Left cardiac atrium (tissue), 4 donors: ENCODE measurements around the gene OXTR. TPM values are rescaled to one million over a fixed set of nuclear protein-coding genes. Genes with fewer than 3 reads are reported as not detected.
"Not testable (repeated sequence)": the region's sequence is repeated elsewhere in the genome, so short reads cannot be mapped to it uniquely, and the experiment has no call there.

ENCODE experiments used
- ATAC-seq, 2 donors: fragments of 200-7000 bp; cut with Tn5 transposase; one replicate each; pipeline ENCODE4 v1.9.1; 2020; ENCODE audit warnings: mild to moderate bottlenecking in 2 of 2, moderate library complexity in 2 of 2
- DNase-seq: peaks from one replicate; pipeline ENCODE4 v3.0.0-alpha.2; 2020
- intact Hi-C, 2 donors: fragments of 100-400 bp; cut with DNase I; formaldehyde crosslinking; loops; one replicate each; pipeline versions ENCODE4 v1.14.1 to v1.15.1; 2022 to 2023
- total RNA-seq, 2 donors: library from RNA; stranded (reverse); fragmentation: NEBNext Ultra II Directional; extraction: Animal tissue kit (Norgen Biotek cat#: 25700); gene quantifications; one replicate each; pipeline ENCODE4 v1.2.1, GENCODE V29; 2021
- donor health status: DM: no; HTN: yes; CAD: no.
- donor health status: DM: no; HTN: yes; CAD: no; lungs with severe emphysema.
- donor health status: DM: yes; HTN: yes; CAD: no.
- donor health status: Dilated cardiomyopathy.

Gene OXTR
- total RNA-seq, 2 donors from 2014 or later = 0.47 to 0.59 TPM

DNA sequence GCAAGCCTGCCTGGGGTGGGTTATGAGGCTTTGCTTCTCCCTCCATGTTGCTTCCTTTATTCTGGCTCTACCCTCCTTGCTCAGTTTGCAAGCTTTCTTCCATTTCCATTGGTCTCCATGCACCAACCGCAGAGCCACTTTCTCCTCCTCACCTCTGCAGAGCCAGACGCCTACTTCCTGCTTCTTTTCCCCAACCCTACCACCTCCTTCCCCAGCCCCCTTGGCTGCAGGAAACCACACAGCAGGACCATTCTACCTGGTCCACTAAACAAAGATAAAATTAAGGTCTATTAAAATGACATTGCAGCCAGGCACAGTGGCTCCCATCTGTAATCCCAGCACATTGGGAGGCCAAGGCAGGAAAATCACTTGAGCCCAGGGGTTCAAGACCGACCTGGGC is 45.8 kb downstream of the OXTR start:
- no peak for ATAC-seq
- DNase-seq = no peak
- intact Hi-C loops = no loop called here

DNA sequence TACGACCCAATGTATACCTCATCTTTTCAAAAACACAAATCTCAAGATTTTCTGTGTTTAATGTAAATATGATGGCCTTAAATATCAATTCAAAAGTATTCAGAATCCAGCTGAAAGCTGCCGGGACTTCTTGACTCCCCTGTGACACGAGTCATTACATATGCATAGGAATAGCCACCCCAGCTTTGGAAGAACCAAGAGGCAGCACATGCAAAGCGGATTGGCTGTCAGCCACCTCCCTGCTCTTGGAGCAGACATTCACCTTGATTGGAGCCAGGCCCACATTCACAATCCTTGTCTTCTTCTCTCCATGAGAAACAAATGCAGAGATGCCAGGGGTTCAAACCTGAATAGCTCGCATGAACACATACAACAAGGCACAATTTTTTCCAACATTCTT is 46.6 kb downstream of the OXTR start:
- DNase-seq = no peak
- ATAC-seq = no peak
- intact Hi-C loops = no loop called here

DNA sequence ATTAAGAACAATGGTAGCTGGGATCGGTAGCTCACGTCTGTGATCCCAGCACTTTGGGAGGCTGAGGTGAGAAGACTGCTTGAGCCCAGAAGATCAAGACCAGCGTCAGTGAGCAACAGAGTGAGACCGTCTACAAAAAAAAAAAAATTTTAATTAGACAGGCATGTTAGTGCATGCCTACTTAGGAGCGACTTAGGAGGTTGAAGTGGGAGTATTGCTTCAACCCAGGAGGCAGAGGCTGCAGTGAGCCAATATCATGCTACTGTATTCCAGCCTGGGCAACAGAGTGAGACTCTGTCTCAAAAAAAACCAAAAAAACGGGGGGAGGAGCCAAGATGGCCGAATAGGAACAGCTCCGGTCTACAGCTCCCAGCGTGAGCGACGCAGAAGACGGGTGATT is 53.7 kb downstream of the OXTR start:
- DNase-seq, ATAC-seq, intact Hi-C loops: not testable (repeated sequence)

DNA sequence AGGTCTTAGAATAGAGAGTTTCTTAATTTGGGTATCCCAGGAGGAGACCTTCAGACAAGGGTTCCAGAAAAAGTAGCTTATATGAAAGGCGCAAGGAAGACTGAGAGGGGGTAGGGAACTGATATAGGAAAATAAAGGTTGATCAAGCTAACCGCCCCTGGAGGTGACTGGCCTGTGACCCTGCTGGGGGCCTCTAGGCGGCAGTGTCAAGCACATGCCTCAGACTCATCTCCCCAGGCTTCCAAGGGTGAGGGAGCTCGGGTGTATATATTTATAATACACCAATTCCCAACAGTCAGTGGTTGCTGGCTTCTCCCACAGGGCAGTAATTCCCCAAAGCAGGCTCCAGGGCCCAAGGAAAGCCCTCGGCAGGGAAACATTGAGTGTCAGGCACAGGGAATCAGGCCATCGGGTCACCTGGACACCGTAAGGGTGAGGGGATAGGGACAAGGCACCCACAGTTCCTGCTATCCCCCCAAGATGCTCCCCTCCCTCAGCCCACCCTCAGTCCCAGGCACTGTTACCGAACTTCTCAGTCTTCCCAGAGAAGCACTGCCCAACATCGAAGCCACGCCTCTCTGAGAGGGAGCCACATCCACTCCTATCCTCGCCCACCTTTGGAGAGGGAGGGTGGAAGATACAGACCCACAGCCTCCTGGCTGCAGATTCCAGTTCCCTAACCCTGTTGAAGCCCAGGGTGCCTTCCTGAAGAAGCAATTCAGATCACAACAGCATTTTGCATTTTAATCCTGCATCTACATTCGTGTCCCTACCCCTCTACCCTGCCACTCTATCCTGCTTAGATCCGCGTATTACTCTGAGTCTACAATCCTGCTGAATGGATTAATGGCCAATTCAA is 55.3 kb downstream of the OXTR start:
- intact Hi-C loops = no loop called here
- DNase-seq (no peak), ATAC-seq (no peak)

DNA sequence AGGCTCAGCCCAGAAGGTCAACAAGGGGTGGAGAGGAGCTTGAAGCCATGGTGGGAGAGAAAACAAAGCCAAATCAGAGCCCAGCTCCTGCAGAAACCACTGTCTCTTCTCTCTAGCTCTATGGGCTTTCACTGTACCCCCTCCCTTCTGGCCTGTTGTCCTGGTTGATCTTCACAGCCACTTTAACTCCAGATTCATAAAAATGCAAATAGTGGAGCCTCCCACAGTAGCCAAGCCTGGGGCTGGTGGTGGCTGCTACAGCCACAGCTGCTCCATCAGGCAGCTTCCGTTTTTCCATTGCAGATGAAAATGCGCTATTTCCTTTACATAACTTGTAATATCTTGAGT is 56.5 kb downstream of the OXTR start:
- DNase-seq = no peak
- ATAC-seq = no peak
- intact Hi-C loops = no loop called here

DNA sequence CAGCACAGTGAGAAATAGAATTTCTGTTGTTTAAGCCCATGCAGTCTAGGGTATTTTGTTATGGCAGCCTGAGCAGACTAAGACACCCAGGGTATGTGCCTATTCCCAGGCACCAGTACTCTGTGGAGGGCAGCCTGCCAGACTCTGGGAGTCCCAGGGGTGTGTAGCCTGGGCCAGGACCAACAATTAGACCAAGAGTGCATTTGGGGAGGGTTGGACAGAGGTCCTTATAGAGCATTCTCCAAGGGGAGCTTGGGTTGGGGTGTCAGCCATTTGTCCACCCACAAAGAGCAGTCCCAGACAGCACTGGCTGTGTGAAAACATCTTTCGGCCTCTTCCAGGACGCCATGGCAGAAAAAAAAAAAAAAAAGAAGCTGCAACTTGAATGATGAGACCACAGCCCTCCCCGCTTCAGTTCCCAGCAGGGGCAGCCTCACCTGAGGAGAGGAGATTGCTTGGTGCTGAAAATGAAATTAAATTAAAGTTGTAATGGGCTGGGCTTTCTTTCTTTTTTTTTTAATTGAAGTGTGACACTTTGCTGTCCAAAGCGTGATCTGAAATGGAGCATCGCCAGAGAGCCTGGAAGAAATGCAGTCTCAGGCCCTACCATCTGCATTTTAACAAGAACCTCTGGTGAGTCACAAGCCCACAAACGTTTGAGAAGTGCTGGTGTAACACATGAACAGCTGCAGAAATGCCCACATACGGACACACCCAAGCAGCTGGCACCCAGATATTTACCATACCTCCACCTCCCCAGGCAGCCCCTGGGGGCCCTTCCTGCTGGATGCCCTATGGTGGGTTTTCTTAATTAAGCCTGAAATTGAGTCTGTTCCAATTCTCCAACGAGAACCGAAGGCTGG is 57.1 kb downstream of the OXTR start:
- intact Hi-C loops = no loop called here
- DNase-seq = no peak
- peak in 1 of 2 donors; percentile 41 for ATAC-seq

GRCh38 chr3:8709801-8710507 is 59.5 kb downstream of the OXTR start:
- DNase-seq (no peak), ATAC-seq (no peak)
- intact Hi-C loops = no loop called here

- DNase-seq (no peak), ATAC-seq (no peak)
- intact Hi-C loops = no loop called here
These were observed 60.1 kb downstream of the OXTR start for GRCh38 chr3:8709287-8709686.

GRCh38 chr3:8705575-8705974 is 63.8 kb downstream of the OXTR start:
- DNase-seq = no peak
- intact Hi-C loops = no loop called here
- no peak for ATAC-seq

GRCh38 chr3:8702560-8702959 is 66.9 kb downstream of the OXTR start:
- DNase-seq (no peak), ATAC-seq (no peak)
- intact Hi-C loops = no loop called here

Other genes with a start within 250 kb of the OXTR start
- under 1 TPM; 0.71 to 0.91 TPM for gene SSUH2, start 124.8 kb downstream of the OXTR start, total RNA-seq
- gene CAV3, start 35.8 kb downstream of the OXTR start, total RNA-seq = 10 to 100 TPM; 17.6 to 20.4 TPM
- gene RAD18, start 193.9 kb upstream of the OXTR start, total RNA-seq = 10 to 100 TPM in 1 of 2 donors, 1 to 10 TPM in 1; 4.2 to 13.5 TPM